ENCODE measurements around the gene UBAP1L. TPM values are rescaled to one million over a fixed set of nuclear protein-coding genes. Genes with fewer than 3 reads are reported as not detected.
A peak's percentile ranks its signal among the peaks of the same experiment; 100 is the strongest.
"Not testable (repeated sequence)": the region's sequence is repeated elsewhere in the genome, so short reads cannot be mapped to it uniquely, and the experiment has no call there.

UBAP1L gene
- 0.77 and 3.8 TPM in 2 replicates for total RNA-seq

- no peak for DNase-seq (ENCODE audit: low read depth in 2 of 2)
Measured at GRCh38 chr15:65115086-65115485, at the start of gene UBAP1L. UBAP1L (minus strand) TSS chr15:65115200; CDS start chr15:65106215, 8,985 bp downstream.

- no peak for DNase-seq (ENCODE audit: low read depth in 2 of 2)
Measured at GRCh38 chr15:65164139-65164538, 49.1 kb upstream of the UBAP1L start.

- DNase-seq (ENCODE audit: low read depth in 2 of 2) = no peak
Measured at GRCh38 chr15:65163041-65163440, 48.0 kb upstream of the UBAP1L start.

- no peak for DNase-seq (ENCODE audit: low read depth in 2 of 2)
Measured at GRCh38 chr15:65156692-65157091, 41.7 kb upstream of the UBAP1L start.

GRCh38 chr15:65154720-65155119, 39.7 kb upstream of the UBAP1L start:
- DNase-seq (ENCODE audit: low read depth in 2 of 2) = no peak

- DNase-seq (ENCODE audit: low read depth in 2 of 2) = no peak
Measured at GRCh38 chr15:65147902-65148301, 32.9 kb upstream of the UBAP1L start.

- DNase-seq (ENCODE audit: low read depth in 2 of 2) = no peak
Measured at GRCh38 chr15:65146438-65146837, 31.4 kb upstream of the UBAP1L start.

GRCh38 chr15:65138631-65139030, 23.6 kb upstream of the UBAP1L start:
- peak in 1 of 2 donors; percentile 16 for DNase-seq (ENCODE audit: low read depth in 2 of 2)

- not testable (repeated sequence) for DNase-seq (ENCODE audit: low read depth in 2 of 2)
Measured at GRCh38 chr15:65137893-65138292, 22.9 kb upstream of the UBAP1L start.

- DNase-seq (ENCODE audit: low read depth in 2 of 2) = not testable (repeated sequence)
Measured at GRCh38 chr15:65137089-65137488, 22.1 kb upstream of the UBAP1L start.

- DNase-seq (ENCODE audit: low read depth in 2 of 2) = no peak
Measured at GRCh38 chr15:65134538-65134937, 19.5 kb upstream of the UBAP1L start.

- DNase-seq (ENCODE audit: low read depth in 2 of 2) = peak; percentile 81 to 94
Measured at GRCh38 chr15:65133548-65134200, 18.7 kb upstream of the UBAP1L start, which contains the start of gene PDCD7. PDCD7 (minus strand) TSS chr15:65133808; CDS start chr15:65133781, 27 bp downstream.

- peak; percentile 31 to 71 for DNase-seq (ENCODE audit: low read depth in 2 of 2)
Measured at GRCh38 chr15:65132878-65133547, 18.0 kb upstream of the UBAP1L start.

GRCh38 chr15:65130941-65131340, 15.9 kb upstream of the UBAP1L start:
- DNase-seq (ENCODE audit: low read depth in 2 of 2) = no peak

GRCh38 chr15:65115542-65115941, 542 bp upstream of the UBAP1L start:
- DNase-seq (ENCODE audit: low read depth in 2 of 2) = no peak

- peak; percentile 90 to 94 for DNase-seq (ENCODE audit: low read depth in 2 of 2)
Measured at GRCh38 chr15:65110676-65111292, 4.2 kb downstream of the UBAP1L start.

- peak; percentile 64 to 78 for DNase-seq (ENCODE audit: low read depth in 2 of 2)
Measured at GRCh38 chr15:65106011-65106590, 8.9 kb downstream of the UBAP1L start.

GRCh38 chr15:65105038-65105437, 10.0 kb downstream of the UBAP1L start:
- no peak for DNase-seq (ENCODE audit: low read depth in 2 of 2)

GRCh38 chr15:65102912-65103311, 12.1 kb downstream of the UBAP1L start:
- no peak for DNase-seq (ENCODE audit: low read depth in 2 of 2)

GRCh38 chr15:65101891-65102708, 12.9 kb downstream of the UBAP1L start:
- DNase-seq (ENCODE audit: low read depth in 2 of 2) = no peak

- DNase-seq (ENCODE audit: low read depth in 2 of 2) = peak; percentile 38 to 57
Measured at GRCh38 chr15:65101411-65101890, 13.5 kb downstream of the UBAP1L start.

All from dermis microvascular lymphatic vessel endothelial cell (primary cell).